Hematopoietic multipotent progenitor cell treated with erythropoietin and hydrocortisone succinate and interleukin-3 and kit ligand, for 15 days (in vitro differentiated cells): ENCODE data around the gene CFTR.
"Not testable (repeated sequence)": the region's sequence is repeated elsewhere in the genome, so short reads cannot be mapped to it uniquely, and the experiment has no call there.

ENCODE experiments used
- DNase-seq: peaks from one replicate; pipeline ENCODE4 v3.0.0-alpha.2; 2015; ENCODE audit warnings: low spot score

The CFTR gene

DNA sequence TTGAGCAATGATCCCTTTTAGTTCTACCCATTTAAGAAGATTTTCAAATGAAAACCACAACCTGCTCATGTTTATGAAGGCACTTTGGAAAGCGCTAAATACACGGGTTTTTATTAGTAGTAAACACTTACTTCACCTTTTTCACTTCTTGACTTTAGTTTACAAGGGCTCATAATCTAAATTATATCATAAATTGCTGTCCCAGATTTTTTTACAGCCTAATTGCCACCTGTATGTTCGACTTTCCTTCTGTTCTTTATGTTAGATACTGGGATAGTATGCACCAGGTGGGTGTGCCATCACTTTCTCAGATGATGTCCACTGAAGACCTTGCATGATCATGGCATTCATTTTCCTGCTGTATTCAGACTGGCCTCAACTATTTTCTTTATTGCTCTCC is 22.5 kb downstream of the CFTR start:
- DNase-seq: no peak

DNA sequence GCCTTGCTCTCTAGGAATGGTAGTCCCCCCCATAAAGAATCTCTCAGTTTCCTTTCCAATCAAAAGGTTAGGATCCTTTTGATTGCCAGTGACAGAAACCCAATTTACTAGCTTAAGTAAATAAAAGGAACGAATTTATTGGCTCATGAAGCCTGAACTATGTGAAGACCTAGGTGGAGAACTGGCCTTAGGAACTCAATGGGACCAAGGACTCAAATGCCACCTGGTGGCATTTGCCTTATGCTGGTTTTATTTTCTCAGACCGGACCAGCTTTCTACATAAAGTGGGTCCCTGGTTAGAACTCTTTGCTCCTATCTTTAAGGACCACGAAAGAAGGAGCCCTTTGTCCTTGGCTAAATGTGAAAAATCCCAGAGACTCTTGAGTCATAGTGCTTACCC is 25.4 kb downstream of the CFTR start:
- DNase-seq: no peak

- no peak for DNase-seq
These were observed 28.9 kb downstream of the CFTR start for GRCh38 chr7:117508676-117509075.

DNA sequence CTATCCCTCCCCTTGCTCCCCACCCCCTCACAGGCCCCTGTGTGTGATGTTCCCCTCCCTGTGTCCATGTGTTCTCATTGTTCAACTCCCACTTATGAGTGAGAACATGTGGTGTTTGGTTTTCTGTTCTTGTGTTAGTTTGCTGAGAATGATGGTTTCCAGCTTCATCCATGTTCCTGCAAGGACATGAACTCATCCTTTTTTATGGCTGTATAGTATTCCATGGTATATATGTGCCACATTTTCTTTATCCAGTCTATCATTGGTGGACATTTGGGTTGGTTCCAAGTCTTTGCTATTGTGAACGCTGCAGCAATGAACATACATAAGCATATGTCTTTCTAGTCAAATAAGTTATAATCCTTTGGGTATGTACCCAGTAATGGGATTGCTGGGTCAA is 37.4 kb downstream of the CFTR start:
- not testable (repeated sequence) for DNase-seq

DNA sequence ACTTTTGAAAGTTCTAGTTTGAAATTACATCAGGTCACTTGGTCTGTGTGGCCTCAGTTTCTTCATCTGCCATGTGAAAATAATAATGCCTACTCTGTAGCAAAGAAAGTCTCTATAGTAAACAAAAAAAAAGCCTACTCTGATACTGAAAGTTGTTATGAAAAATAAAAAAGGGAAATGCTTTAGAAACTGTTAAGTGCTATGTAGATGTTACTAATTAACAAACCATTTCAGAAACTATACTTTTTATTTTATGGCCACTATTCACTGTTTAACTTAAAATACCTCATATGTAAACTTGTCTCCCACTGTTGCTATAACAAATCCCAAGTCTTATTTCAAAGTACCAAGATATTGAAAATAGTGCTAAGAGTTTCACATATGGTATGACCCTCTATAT is 50.6 kb downstream of the CFTR start:
- DNase-seq: no peak

DNA sequence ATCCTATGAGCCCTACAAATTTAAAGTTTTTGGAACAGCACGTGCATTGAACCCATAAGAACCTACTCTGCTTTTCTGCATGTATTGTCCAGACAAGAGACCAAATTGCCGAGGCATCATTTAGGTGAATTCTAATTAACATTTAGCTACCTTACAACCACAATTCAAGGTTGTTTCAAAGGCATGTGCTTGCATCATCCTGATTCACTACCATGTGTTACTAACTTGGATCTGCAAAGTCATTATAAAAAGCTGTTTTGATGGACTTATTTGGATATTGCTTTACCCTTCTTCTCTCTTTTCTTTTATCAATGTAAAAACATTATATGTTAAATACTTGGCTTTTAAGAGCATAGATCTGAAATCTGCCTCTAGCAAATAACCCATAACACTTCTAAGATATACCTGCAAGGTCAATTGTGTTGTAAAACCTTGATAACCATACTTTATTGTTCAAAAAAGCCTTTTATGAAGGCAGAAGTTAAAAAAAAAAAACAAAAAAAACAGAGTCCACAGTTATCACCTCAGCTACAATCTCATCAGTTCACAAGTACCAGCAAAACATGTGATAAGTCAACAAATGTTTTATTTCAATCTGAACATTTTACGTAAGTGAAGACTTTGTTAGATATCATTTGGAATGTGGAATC is 51.9 kb downstream of the CFTR start:
- no peak for DNase-seq

- DNase-seq: no peak
These were observed 58.2 kb downstream of the CFTR start for GRCh38 chr7:117538053-117538452.

DNA sequence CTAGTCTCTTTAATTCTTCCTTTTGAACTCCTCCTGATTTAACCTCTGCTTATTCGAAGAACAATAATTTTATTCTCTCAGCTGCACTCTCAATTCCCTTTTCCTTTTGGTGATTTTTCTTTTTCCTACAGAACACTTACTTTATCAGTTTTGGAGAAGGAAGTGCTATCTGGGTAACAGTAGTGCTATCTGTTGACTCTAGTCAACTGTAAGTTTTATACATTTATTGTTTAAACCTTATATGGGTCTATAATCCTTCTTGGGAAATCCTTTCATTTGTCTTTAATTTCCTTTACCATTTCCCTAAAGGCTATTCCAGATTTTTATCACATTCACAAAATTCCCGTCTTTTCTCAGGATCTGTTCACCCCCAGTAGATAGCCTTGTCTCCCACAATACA is 64.2 kb downstream of the CFTR start:
- no peak for DNase-seq

DNA sequence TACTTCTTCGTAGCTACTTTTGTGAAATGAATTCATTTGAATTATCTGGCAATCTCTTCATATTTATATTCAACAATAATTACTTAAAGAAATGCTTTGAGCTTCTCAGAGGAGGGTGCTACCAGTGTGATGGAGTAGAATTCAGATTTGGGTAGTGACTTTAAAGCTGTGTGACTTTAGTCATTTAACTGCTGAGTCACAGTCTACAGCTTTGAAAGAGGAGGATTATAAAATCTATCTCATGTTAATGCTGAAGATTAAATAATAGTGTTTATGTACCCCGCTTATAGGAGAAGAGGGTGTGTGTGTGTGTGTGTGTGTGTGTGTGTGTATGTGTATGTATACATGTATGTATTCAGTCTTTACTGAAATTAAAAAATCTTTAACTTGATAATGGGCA is 68.2 kb downstream of the CFTR start:
- no peak for DNase-seq

DNA sequence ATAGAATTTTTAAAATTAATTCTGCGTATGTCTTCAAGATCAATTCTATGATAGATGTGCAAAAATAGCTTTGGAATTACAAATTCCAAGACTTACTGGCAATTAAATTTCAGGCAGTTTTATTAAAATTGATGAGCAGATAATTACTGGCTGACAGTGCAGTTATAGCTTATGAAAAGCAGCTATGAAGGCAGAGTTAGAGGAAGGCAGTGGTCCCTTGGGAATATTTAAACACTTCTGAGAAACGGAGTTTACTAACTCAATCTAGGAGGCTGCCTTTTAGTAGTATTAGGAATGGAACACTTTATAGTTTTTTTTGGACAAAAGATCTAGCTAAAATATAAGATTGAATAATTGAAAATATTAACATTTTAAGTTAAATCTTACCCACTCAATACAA is 70.8 kb downstream of the CFTR start:
- no peak for DNase-seq

DNA sequence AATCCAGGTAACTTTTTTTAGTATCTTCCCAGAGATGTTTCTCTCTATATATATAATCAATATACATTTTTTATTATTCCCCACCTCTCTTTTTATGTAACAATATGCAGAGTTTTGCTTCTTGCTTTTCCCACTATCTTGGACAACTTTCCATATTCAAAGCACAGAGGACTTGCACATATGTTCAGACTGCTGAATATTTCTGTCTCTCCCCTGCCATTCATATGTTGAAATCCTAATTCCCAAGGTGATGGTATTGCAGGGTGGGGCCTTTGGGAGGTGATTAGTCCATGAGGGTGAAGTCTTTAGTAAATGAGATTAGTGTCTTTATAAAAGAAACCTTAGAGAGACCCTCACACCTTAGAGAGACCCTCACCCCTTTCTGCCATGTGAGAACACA is 72.8 kb downstream of the CFTR start:
- DNase-seq: no peak

- no peak for DNase-seq
These were observed 75.4 kb downstream of the CFTR start for GRCh38 chr7:117555260-117555659.

- DNase-seq: no peak
These were observed 79.6 kb downstream of the CFTR start for GRCh38 chr7:117559391-117559790.

GRCh38 chr7:117560030-117560429 is 80.2 kb downstream of the CFTR start:
- DNase-seq: no peak

GRCh38 chr7:117562759-117563158 is 82.9 kb downstream of the CFTR start:
- DNase-seq: no peak

DNA sequence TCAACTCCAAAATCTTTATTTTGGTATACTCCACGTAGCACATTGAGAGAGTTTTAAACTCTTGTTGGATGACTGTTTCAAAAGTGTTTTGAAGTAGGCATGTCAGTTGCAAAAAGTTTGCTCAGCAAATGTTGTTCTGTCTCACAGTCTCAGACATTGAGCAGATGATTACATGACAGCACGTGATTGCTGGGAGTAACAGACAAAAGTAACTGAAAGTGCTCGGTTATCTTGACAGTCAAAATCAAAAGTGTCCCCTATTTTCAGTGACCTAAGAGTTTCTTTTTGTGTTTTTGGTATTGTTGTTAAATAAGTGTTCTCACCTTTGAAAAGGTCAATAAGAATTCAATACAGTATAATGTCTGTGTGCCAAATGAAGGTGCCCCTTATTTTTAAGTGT is 84.3 kb downstream of the CFTR start:
- DNase-seq: no peak

DNA sequence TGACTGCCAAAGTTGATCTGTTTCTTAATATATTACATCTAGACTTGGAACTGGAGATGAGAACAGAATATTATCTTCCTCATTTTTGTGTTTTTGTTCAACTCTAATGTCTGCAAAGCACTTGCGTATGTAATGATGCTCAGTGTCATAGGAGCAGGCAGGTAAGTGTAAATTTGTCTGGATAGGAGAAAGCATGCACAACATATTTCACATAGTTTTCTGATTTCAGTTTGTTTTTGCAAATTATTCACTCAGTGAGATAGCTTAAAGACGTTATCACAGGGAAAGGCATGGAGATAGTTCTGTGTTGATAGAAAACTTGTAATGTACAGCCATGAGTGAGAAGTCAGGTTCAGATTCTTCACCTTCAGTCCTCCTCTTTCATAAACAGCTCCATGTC is 84.8 kb downstream of the CFTR start:
- DNase-seq: no peak

- DNase-seq: no peak
These were observed 85.4 kb downstream of the CFTR start for GRCh38 chr7:117565226-117565625.

DNA sequence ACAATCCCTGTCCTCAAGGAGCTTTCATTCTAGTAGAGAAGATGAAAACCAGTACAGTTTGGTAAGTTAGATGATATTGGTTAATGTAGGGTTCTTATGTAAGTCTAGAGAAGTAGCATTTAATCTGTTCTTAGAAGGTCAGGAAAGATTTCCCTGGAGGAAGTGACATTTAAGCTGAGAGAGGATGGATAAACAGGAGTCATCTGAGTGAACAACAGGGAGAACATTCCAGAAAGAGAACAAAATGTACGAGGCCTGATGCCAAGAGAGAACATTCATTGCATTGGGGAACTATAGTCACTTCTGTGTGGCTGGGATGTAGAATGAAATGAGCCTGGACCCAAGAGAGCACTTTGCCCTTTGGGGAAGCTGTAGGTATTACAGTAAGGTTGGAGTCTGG is 88.0 kb downstream of the CFTR start:
- no peak for DNase-seq

- DNase-seq: no peak
These were observed 93.2 kb downstream of the CFTR start for GRCh38 chr7:117572856-117573620.

- DNase-seq: no peak
These were observed 101.6 kb downstream of the CFTR start for GRCh38 chr7:117581424-117581823.

- DNase-seq: no peak
These were observed 102.4 kb downstream of the CFTR start for GRCh38 chr7:117582219-117582704.

DNA sequence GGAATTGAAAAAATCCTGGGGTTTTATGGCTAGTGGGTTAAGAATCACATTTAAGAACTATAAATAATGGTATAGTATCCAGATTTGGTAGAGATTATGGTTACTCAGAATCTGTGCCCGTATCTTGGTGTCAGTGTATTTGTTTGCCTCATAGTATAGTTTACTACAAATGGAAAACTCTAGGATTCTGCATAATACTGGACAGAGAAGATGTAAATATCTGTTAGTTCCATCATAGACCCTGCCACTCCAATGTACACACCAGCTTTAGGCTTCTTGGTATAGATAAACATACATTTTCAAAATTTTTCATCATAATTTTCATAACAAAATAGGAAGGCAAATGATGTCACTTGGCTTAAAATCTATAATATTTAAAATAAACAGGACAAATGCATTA is 108.1 kb downstream of the CFTR start:
- DNase-seq: no peak

DNA sequence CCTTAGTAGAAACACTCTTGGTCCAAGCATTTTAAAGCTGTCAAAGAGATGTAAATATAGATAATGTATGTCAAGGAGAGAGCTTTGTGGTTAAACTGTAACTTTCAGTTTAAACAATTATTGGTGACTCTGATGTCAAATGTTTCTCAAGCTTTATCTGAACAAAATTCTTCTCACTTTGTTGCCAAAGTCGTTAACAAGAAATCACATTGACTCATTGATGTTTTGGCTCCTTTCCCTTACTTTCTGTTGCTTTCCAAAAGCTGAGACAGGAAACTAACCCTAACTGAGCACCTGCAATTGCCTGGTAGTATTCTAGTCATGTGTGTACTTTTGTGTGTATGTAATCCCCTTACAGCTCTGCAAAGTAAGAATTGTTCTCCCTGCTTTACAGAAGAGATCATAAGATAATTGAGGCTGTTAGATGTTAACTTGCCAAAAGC is 108.5 kb downstream of the CFTR start:
- no peak for DNase-seq
